ENCODE results near the gene DCBLD2. TPM values are rescaled to one million over a fixed set of nuclear protein-coding genes. Genes with fewer than 3 reads are reported as not detected.

DCBLD2 gene
- total RNA-seq, 4 donors from 2014 or later, result 37.3 to 48.4 (median 46.6) TPM

GRCh38 chr3:98754483-98754882 lies 147.0 kb downstream of the DCBLD2 start:
- Histone ChIP-seq H3K4me3 (no peak overlapping the region), H3K27me3 (no peaks in the 10 kb centered on the region), H3K27ac (replicated peaks in 1 of 4) (no peak overlapping the region), H3K9me3 (no peaks in the 10 kb centered on the region), H3K36me3 (no peaks in the 10 kb centered on the region), H3K4me1 (peaks cover 0 to 4% (median 0%) of the 10 kb centered on the region in 4 donors)
- TF ChIP-seq CTCF (IDR thresholded peaks at IDR 0.05) (no peak), POLR2AphosphoS5 (IDR thresholded peaks at IDR 0.05) (no peak), EP300 (IDR thresholded peaks at IDR 0.05) (no peak)
- intact Hi-C loops (cut with DNase I), result no loop called here
- no peak for DNase-seq (ENCODE audit: extremely low spot score)
- 80% methylated on average over 3 of the region's 3 CpGs for WGBS

- 100% methylated on average over 1 of the region's 1 CpG for WGBS
- no peaks in the 10 kb centered on the region for H3K27me3 ChIP-seq
- no peaks in the 10 kb centered on the region for H3K36me3 ChIP-seq
- intact Hi-C loops (cut with DNase I), result no loop called here
- H3K4me1 ChIP-seq, result peaks cover 0 to 12% (median 0%) of the 10 kb centered on the region in 4 donors
- H3K4me3 ChIP-seq, result no peak overlapping the region
- no peaks in the 10 kb centered on the region for H3K9me3 ChIP-seq
- TF ChIP-seq CTCF (IDR thresholded peaks at IDR 0.05) (no peak), EP300 (IDR thresholded peaks at IDR 0.05) (no peak), POLR2A (IDR thresholded peaks at IDR 0.05; ENCODE audit: low read depth) (no peak), POLR2AphosphoS5 (IDR thresholded peaks at IDR 0.05) (no peak)
- no peak overlapping the region for H3K27ac ChIP-seq (replicated peaks in 1 of 4)
- no peak for DNase-seq (ENCODE audit: extremely low spot score)
Observed at GRCh38 chr3:98750276-98750919, 151.1 kb downstream of the DCBLD2 start.

- TF ChIP-seq EP300 (IDR thresholded peaks at IDR 0.05), result no peak
- no peak for TF ChIP-seq CTCF (IDR thresholded peaks at IDR 0.05)
- TF ChIP-seq POLR2A (IDR thresholded peaks at IDR 0.05; ENCODE audit: low read depth), result no peak
- TF ChIP-seq POLR2AphosphoS5 (IDR thresholded peaks at IDR 0.05), result no peak
- Histone ChIP-seq H3K36me3 (no peaks in the 10 kb centered on the region), H3K27ac (replicated peaks in 1 of 4) (no peak overlapping the region), H3K9me3 (no peaks in the 10 kb centered on the region), H3K27me3 (no peaks in the 10 kb centered on the region), H3K4me3 (no peak overlapping the region), H3K4me1 (peaks cover 0 to 15% (median 0%) of the 10 kb centered on the region in 4 donors)
- WGBS, result 86% methylated on average over 4 of the region's 4 CpGs
- intact Hi-C loops (cut with DNase I), result no loop called here
- DNase-seq (ENCODE audit: extremely low spot score), result no peak
Observed at GRCh38 chr3:98746882-98747281, 154.6 kb downstream of the DCBLD2 start.

- no peak for DNase-seq (ENCODE audit: extremely low spot score)
- Histone ChIP-seq H3K36me3 (no peaks in the 10 kb centered on the region), H3K9me3 (no peaks in the 10 kb centered on the region), H3K27me3 (no peaks in the 10 kb centered on the region), H3K27ac (replicated peaks in 1 of 4) (no peak overlapping the region), H3K4me3 (no peak overlapping the region), H3K4me1 (peaks cover 0 to 17% (median 0%) of the 10 kb centered on the region in 4 donors)
- 85% methylated on average over 4 of the region's 4 CpGs for WGBS
- TF ChIP-seq POLR2A (IDR thresholded peaks at IDR 0.05; ENCODE audit: low read depth) (no peak), POLR2AphosphoS5 (IDR thresholded peaks at IDR 0.05) (no peak), EP300 (IDR thresholded peaks at IDR 0.05) (no peak), CTCF (IDR thresholded peaks at IDR 0.05) (no peak)
- intact Hi-C loops (cut with DNase I), result no loop called here
Observed at GRCh38 chr3:98746122-98746521, 155.4 kb downstream of the DCBLD2 start.

Small RNAs within 50 kb of the gene (small RNA-seq; reads per million reads assigned to genes)
- gene RNU6-1263P (0 reads per million in 3 donors), gene RNU6-26P (0 reads per million in 3 donors)

Other genes starting within 250 kb of the DCBLD2 start
- 10 to 100 TPM in 1 of 4 donors, 1 to 10 TPM in 3; 3.3 to 10.8 (median 4.6) TPM for gene ST3GAL6, start 138.4 kb downstream of the DCBLD2 start, total RNA-seq